T47D (cell line): Measurements from ENCODE around the gene F11.
"Not testable (repeated sequence)": the region's sequence is repeated elsewhere in the genome, so short reads cannot be mapped to it uniquely, and the experiment has no call there.

ENCODE experiments used
- DNase-seq, 2 experiments: peaks; one replicate each; pipeline versions ENCODE4 v3.0.0 to v3.0.0-alpha.2; 2011 to 2012; ENCODE audit warnings: low read depth in 1 of 2, low spot score in 1 of 2
- JUND ChIP-seq: IDR thresholded peaks from 2 replicates; pipeline ENCODE4 v1.6.1; 2012; ENCODE audit warnings: low read depth
- in situ Hi-C: cut with HindIII; loops from 2 replicates; pipeline ENCODE4 v1.10.0; 2016; ENCODE audit warnings: low sequenced_read_pairs, low pct_unique_long_range_greater_than_20kb

Gene F11

DNA sequence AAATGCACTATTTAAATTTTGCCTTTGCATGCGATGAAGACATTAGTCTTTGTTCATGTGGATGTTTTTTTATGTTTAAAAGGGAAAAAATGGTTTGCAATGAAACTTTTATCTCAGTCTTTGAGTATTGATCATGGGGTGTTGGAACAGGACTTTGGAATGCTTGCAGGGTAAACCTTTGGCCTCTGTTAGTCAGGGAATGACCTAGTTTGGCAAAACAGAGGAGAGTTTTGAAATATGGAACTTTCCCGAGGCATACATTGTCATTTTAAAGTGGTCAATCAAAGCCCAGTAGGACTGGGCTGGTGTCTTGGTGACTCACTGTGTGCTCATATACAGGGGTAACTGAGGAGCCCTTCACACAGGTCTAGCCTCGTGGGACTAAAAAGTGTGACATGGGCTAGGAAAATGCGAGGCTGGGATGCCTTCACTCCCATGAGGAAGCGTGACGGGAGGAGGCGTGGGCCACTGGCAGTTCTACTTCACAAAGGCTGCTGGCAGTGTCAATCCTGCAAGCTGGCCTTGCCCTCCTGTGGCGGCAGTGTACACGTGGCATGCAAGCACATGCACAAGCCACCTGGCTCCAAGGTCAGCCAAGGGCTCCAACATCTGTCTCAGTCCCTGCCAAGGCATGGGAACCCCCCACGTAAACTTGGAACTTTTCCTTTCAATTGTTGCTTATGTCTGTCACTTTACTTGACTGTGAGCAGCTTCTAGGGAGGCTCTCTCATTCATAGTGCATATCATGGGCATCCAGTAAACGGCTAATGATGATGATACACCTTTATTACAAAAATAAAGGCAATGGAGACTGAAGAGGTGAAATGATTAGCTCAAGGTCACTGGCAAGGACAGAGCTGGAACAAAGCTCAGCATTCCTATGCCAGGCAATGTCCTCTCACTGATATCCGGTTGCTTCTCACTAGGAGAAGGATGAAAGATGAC is 5.2 kb upstream of the F11 start:
- TF ChIP-seq JUND: no peak
- in situ Hi-C loops: no loop called here
- no peak for DNase-seq

DNA sequence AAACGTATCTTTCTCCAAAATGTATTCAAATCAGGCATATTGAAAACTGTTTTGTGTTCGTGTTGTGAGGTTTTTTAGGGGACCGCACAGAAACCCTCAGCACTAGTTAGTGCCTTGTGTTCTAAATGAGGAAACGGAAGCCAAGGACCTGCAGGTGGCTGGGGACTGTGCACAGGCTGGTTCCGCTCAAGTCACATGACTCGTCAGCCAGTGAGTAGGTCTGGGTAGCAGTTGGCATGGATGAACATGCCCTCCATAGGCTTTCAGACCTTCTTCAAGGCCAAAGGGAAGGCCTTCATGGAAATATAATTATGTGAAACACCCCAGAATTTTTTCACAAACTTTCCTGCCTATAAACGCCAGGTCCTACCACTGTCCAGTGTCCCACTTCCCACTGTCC is 1.3 kb upstream of the F11 start:
- in situ Hi-C loops: no loop called here
- DNase-seq: no peak
- TF ChIP-seq JUND: no peak

DNA sequence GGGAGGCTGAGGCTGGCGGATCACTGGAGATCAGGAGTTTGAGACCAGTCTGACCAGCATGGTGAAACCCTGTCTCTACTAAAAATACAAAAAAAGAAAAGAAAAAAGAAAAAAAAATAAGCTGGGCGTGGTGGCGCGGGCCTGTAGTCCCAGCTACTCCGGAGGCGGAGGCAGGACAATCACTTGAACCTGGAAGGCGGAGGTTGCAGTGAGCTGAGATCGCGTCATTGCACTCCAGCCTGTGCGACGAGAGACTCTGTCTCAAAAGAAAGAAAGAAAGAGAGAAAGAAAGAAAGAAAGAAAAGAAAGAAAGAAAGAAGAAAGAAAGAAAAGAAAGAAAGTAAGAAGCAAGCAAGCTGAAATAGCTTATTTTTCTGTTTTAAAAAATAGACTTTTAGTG is 739 bp upstream of the F11 start:
- DNase-seq, in situ Hi-C loops: not testable (repeated sequence)

DNA sequence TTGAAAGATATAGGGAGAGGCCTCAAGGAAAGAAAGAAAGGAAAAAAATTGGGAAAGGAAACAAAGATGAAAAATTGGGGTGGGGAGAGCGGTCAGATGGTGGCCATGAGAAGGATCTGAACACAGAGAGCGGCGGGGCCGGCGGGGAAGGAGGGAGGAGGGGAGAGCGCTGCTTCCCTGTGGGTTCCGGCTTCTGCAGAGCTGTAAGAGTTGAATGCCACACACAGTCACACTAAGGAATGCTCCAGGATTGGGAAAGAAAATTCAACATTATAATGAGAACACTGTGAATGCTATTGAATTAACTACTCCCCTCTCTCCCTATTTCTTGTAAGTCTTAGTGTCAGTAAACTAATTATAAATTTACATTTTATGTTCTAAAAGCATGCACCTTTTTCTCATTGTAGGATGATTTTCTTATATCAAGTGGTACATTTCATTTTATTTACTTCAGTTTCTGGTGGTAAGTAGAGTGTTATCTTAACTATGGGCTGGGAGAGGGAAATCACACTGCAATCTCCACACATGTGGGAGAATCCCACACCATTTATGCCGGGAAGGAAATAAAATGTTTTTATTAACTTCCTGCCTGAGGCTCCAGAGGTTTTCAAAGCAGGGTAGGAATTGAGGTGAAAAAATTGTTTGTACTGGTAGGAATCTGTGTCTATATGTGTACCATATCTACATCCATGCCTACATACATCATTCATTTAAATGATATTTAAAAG is 904 bp downstream of the F11 start:
- in situ Hi-C loops: no loop called here
- DNase-seq: no peak
- no peak for TF ChIP-seq JUND

DNA sequence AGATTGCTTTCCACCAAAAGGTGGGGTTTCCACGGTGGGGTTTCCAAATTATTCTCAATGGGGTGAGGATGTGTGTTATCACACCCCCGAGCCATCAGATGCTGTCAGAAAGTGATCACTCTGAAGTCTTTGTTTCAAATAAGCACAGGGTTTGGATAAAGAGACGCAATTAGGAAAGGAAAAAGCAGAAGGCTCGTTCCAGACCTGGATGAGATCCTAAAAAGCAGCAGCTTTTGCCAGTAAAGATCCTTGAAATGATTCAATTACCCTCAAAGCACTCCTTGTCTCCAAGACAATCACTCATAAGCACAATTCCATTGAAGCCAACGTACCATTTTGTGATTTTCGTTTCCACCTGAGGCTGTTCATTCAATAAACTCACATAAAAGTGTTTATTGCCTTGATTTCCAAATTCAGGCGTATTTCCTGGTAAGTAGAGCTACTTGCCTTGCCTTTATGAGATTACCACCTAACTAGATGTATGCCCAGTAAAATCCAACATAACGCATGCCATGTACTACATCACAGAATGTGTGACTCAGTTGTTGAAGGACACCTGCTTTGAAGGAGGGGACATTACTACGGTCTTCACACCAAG is 5.2 kb downstream of the F11 start:
- DNase-seq: no peak
- in situ Hi-C loops: no loop called here
- TF ChIP-seq JUND: no peak

DNA sequence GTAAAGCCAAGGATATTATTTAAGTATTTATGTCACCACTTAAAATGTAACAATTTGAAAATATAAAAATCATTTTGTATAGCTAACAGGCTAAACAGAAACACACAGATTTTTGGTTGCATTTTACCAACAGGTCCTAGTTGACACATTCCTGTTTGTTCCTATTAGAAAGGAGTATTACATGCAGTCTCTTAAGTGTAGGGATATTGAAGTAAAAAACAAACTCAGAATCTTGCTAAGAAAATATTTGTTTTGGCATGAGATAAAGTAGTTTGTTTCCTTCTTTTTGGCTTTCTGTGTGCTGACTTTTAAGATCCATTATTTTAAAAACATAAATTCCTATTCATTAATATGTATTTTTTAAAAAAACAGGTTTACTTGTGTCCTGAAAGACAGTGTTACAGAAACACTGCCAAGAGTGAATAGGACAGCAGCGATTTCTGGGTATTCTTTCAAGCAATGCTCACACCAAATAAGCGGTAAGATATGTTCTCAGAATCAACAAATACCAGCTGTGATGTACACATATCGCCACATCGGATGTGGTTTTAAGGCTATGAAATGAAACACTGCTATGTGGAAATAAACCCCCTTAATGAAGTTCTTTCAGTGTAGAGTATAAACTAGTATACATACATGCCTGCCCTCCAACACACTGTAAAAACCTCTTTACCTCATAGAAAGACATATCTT is 6.9 kb downstream of the F11 start:
- no peak for TF ChIP-seq JUND
- no peak for DNase-seq
- in situ Hi-C loops: no loop called here

DNA sequence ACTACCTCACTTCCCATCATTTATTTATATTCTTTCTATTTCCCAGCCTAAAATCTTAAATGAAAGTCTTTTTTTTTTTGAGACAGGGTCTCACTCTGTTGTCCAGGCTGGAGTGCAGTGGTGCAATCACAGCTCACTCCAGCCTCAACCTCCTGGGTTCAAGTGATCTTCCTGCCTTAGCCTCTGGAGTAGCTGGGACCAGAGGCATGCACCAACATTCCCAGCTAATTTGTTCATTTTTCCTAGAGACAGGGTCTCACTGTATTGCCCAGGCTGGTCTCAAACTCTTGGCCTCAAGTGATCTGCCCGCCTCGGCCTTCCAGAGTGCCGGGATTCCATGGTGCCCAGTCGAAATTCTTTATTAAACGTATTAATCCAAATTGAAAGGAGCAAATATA is 7.4 kb downstream of the F11 start:
- DNase-seq, in situ Hi-C loops: not testable (repeated sequence)

DNA sequence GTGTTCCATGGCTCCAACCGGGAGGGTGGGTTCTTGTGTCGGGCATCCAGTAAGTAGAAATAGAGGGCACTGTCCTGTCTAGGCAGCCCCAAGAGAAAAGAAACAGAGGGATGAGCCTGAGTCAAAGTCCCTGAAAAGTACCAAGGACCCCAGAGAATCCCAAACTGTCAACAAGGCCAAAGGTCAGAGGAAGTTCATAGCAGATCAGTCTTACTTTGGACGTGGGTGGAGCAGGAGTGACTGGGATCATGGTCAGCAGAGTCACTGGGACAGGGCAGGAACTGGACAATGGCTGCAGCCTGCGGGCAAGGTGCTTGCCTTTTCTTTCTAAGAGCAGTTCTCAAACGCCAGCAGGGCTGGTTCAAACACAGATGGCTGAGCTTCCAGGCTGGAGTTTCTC is 17.3 kb downstream of the F11 start:
- in situ Hi-C loops: no loop called here
- TF ChIP-seq JUND: no peak
- DNase-seq: no peak

DNA sequence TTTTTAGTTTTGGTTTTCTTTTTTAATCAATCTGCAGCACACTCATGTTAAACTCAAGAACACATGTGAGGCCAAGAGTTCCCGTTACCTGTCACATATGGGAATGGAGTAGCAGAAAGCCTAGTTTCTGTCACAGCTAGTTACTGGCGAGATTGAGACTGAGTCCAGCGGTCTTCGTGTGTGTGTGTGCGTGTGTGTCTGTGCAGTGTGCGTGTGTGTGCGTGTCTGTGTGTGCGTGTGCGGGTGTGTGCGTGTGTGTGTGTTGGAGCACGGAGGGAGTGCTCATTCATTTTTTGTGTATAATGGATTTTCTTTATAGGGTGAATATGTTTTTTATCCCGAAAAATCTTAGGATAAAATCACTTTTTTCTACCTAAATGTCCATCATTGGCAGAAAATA is 19.2 kb downstream of the F11 start:
- in situ Hi-C loops: no loop called here
- DNase-seq: no peak
- TF ChIP-seq JUND: no peak

DNA sequence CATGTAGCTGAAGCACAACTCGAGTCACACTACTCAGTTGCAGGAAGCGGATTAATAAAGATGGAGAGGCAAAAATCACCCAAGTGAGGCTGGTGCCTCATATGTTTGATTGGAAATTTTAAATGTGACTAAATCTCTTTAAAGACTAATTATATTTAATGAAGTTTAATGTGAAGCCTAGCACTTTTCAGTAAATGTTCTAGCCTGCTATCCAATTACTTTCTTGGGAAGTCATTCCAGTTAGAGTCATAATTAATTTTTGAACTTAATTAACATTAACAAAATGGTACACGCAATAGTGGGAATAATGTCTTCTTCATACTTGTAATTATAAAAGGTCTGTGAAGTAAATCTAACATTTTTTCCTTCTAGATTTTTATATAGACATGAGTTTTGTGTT is 20.6 kb downstream of the F11 start:
- DNase-seq: no peak
- in situ Hi-C loops: no loop called here
- TF ChIP-seq JUND: no peak

DNA sequence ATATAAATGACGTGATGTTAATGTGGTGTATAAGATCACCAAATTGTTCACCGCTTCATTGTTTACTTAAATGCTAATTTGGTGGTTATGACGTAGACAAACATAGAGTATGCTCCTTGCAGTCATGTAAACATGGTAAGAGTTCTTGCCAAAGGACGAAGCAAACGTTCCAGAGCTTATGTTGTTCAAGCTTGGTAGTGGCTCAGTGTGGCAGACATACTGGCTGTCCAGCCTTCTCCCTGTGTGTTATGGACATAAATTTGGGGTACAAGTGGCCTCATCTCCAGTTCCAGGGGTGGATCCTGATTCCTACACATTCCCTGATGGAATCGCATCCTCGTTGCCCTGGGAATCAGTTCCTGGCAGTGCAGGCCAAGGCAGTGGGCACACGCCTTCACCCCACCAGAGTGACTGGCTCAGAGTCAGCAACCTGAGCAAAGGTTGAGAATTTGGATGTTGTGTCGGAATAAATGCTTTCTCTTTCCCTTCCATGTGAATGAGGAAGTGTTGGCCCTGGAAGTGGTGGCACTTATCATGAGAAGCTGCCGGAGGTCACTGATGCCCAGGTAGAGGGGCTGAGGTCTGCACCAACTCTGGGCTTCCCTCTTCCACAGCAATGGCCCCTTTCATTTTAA is 25.4 kb downstream of the F11 start:
- in situ Hi-C loops: no loop called here
- no peak for TF ChIP-seq JUND
- no peak for DNase-seq

DNA sequence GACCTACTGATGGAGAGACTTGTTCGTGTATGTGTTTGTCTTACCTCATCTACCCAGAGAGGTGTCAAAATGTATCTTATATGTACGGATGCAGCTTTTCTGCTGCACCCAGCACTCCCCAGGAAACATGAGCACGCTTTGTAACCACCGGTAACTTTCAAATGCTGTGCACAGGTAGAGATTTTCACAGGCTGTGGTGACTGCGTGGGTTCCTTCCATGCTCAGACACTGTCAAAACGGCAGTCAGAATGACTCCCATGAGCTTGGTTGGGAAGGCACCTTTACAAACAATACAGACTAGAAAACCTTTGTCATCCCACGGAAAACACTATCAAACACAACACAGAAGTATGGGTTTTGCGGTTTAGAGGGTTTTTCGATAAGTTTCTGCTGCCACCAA is 28.2 kb downstream of the F11 start:
- no peak for TF ChIP-seq JUND
- no peak for DNase-seq
- in situ Hi-C loops: no loop called here
